NCI-H146 (cell line): Measurements from ENCODE around the gene UBAC2.
A peak's percentile ranks its signal among the peaks of the same experiment; 100 is the strongest.
"Not testable (repeated sequence)": the region's sequence is repeated elsewhere in the genome, so short reads cannot be mapped to it uniquely, and the experiment has no call there.

Experiments
- DNase-seq: peaks from one replicate; lab custom pipeline; 2025; lab: John Stamatoyannopoulos, UW

The UBAC2 gene

DNA sequence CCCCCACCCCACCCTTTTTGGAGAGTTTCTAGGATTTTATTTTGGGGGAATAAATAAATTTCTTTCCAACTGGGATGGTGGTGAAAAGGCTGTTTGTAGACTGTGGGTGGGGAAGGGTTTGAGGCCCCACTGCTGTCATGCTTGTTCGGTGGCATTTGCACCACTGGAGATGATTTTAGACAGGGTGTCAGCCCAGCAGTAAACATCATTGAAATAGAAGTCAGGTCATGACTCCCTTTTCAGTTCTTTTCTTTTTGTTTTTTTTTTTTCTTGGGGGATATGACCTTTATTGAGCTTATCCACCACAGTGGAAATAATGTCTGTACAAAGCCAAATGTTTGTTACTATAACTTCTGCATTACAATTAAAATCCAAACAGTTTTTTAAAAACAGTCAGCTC is 14.1 kb downstream of the UBAC2 start:
- DNase-seq = no peak

DNA sequence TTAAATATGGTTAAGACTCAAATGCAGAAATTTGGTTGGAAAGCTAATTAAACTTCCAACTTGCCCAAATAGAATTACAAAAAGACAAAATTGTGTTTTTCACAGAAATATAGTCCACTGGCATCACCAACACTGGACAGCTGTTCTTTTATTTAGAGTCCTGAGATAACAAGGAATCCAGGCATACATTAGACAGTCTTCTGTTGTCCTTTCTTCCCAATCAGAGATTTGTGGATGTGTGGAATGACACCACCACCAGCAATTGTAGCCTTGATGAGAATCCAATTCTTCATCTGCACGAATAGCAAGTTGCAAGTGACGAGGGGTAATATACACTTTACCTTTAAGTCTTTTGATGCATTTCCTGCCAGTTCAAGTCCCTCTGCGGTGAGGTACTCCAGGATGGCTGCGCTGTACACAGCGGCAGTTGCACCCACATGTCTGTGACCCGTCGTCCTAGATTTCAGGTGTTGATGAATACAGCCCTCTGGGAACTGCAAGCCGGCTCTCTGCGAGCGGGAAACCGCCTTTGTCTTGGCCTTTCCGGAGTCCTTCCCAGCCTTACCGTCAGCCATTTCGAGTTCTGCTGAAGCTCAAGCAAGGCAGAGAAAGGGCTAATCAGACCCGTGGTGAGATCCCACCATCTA is 14.7 kb downstream of the UBAC2 start:
- DNase-seq = no peak

DNA sequence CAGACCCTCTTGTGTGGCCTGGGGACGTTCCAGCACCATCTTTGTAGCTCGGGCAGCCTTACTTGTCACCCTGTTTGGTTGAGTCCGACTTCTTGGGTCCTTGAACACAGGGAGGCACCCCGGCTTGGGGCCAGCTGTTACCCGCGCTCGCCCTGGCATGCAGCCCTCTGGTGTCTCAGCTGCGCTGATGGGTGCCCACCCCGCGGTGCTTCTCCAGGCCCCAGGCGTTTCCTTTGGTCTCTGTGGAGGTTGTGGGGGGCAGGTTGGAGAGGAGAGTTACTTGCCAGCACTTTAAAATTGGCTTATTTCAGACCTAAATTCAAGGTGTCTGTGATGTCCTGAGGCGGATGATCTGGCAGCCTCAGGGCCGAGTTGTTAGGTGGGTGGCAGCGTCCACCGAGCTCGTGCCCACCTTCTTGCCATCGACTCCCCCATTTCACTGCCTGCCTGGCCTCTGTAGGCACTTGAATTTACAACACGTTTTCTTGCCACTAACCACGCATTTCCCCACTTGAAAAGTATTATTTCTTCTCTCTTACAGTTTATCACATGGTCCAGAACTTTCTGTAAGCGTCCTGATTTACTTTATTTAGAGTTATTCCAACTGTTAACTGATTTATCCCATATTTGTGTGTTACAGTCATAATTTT is 16.9 kb downstream of the UBAC2 start:
- DNase-seq = no peak

DNA sequence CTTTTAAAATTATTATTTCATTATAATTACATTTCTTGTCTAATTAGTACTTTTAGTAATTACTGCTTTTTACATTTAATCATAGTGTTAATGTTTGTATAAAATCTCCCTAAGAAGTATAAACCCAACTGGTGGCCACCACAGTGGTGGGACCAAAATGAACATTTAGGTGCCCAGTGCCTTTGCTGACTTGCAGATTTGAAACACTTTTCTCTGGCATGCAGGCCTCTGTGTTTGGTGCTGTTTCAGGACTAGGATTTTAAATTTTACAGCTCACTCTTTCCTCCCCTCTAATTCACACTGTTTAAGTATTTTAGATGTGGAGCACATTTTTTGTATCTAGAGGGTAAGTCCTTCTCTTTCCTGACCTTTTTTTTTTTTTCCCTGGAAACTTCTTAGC is 17.5 kb downstream of the UBAC2 start:
- DNase-seq = no peak

DNA sequence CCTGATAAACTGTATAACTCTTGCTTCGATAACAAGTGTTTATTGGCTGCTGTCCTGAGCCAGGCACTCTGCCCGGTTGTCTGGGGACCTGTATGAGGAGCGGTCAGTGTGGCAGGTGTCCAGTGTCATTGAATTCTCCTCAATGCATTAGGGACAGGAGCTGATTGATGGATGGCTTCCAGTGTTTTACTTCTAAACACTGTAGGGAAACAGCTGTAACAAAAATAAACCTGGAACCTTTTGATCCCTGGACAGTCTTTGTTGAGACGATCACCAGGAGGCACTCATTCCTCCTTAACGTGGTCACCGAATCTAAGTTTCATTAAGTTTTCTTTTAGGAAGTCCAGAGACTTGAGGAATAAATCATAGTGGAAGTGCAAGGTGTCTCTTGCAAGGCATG is 17.9 kb downstream of the UBAC2 start:
- peak; percentile 31 for DNase-seq

DNA sequence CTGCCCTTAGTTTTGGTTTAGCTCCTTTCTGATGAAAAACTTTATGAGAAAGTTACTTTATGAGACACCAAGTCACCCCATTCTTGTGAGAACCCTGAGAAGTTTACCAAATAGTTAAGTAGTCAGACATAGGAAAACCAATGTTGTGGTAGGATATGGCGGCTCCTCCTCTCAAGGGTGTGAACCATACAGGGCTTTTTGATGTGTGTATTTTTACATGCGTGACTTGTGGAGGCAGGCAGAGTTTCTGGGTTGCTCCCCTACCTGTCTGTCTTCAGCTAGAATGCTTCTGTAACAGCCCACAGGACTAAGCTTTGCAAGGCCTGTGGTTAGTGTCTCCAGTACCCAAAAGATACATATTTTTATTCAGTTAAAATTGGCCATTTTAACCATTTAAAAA is 18.3 kb downstream of the UBAC2 start:
- no peak for DNase-seq

DNA sequence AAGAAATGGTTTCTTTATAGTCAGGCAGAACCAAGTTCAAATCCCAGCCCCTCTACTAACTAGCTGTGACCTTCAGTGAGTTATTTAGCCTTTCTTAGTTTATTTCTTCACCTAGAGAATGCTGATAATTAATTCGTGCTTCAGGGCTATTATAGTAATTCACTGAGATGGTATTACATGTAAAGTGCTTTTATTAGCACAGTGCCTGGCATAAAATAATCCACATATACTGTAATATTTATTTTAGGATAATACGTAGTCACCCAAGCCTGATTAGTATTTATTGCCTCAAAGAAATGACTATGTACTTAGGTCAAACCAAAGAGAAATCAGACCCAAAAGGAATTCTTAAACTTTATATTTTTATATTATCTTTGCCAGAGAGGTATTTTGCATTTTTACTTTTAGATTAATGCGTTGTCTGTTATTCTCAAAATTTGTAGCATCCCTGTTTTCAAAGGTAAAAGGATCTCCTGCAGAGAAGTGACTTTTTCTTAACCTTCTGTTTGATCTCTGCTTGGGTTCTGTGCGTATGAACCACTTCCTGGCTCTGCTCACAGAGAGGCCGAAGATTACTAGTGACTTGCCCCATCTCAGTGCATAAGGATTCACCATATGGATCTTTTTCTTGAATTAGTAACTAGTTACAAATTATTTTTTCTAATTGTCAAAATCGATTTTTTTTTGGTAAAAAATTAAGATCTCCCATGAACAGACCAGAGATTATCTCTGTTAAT is 19.7 kb downstream of the UBAC2 start:
- no peak for DNase-seq

DNA sequence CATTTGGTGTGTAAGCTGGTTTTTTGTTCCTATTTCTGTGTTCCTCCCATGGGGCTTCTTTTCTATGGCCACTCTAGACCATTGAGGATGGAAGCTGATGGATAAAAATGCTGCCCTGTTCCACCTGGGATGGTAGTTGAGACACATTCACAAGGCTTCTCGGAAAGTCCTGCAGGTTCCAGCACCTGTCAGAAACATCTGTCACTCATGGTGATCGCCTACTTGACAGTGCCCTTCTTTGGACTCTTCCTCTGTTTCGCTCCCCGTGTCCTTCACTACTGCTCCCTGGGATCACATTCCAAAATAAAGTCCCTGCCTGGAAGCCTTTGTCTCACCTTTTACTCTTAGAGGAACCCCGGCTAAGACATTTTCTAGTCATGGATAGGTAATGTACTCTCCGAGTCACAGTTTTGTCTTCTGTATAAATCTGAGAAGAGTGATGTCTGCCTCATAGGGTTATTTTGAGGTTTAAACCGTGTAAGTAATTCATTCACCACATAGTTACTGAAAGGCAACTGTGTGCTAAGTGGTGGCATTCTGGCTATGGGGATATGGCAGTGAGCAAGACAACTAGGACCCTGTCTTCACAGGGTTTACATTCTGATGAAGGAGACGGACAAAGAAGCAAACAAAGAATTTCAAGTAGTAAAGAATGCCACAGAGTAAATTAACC is 21.0 kb downstream of the UBAC2 start:
- no peak for DNase-seq

DNA sequence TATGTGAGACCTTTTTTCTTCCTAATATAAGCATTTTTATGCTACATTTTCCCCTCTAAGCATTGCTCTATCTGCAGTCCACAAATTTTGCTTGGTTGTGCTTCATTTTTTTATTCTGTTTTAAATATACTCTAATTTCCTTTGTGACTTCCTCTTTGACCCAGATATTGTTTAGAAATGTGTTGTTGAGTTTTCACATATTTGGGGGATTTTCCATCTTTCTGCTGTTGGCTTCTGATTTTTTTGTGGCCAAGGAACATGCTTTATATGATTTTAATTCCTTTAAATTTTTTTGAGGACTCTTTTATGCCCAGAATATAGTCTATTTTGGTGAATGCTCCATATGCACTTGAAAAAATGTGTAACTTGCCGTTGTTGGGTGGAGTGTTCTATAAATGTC is 22.9 kb downstream of the UBAC2 start:
- no peak for DNase-seq

DNA sequence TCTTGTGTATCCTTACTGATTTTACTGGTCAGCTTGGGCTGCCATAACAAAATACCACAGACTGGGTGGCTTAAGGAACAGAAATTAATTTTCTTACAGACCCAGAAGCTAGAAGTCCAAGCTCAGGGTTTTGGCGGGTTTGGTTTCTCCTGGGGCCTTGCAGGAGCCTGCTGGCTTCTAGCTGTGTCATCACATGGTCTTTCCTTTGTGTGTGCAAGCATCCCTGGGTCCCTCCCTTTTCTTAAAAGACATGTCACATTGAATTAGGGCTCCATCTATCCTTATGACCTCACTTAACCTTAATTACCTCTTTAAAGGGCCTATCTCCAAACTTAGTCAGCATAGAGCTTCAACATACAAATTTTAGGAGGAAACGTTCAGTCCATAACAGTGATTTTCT is 23.4 kb downstream of the UBAC2 start:
- DNase-seq = no peak

DNA sequence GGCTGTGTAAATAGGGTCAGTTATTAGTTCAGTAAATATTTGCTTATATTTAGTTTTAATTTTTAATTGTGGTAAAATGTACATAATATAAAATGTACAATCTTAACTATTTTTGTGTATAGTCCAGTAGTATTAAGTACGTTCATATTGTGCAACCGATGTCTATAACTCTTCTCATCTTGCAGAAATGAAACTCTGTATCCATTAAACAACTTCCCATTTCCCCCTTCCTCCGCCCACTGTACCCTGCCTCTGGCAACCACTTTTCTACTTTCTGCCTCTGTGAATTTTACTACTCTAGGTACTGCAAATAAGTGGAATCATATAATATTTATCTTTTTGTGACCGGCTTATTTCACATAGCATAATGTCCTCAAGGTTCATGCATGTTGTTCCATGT is 24.4 kb downstream of the UBAC2 start:
- DNase-seq = no peak

DNA sequence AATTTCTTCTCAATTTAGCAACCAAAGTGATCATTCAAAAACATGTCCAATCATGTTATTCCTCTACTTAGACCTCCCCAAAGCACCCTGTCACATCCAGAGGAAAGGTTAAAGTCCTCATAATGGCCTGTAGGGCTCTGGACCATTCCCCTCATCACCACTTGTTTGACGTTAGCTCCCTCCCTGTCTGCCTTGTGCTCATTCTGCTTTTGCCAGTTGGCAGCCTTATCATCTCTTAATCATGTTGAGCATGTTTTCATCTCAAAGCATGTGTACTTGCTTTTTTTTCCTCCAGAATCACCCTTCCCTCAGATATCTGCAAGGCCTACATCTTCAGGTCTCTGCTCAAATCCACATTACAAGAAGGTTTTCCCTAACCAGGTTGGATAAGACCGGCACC is 25.9 kb downstream of the UBAC2 start:
- DNase-seq = no peak

DNA sequence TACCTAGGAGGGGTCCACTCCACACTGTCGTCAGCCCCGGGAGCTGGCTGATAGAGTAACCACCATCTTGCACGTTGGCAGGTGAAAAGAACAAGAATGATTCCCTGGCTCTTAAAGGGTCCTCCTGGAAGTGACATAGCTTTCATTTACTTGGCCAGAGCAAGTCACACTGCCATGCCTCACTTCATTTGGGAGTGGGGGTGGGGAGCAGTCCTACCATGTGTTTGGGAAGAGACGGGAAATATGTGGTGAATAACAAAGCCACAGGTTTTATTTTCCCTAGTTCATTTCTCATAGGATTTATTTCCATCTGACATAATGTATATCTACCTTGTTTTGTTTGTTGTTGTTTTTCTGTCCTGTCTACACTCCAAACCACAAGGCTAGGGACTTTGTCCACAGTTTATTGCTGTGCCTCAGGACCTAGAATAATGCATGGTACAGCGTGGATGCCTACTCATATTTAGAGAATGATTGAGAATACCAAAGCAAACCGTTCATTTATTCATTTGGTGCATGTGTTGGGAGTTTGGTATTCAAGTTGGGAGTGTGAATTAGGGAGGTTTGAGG is 26.8 kb downstream of the UBAC2 start:
- no peak for DNase-seq

DNA sequence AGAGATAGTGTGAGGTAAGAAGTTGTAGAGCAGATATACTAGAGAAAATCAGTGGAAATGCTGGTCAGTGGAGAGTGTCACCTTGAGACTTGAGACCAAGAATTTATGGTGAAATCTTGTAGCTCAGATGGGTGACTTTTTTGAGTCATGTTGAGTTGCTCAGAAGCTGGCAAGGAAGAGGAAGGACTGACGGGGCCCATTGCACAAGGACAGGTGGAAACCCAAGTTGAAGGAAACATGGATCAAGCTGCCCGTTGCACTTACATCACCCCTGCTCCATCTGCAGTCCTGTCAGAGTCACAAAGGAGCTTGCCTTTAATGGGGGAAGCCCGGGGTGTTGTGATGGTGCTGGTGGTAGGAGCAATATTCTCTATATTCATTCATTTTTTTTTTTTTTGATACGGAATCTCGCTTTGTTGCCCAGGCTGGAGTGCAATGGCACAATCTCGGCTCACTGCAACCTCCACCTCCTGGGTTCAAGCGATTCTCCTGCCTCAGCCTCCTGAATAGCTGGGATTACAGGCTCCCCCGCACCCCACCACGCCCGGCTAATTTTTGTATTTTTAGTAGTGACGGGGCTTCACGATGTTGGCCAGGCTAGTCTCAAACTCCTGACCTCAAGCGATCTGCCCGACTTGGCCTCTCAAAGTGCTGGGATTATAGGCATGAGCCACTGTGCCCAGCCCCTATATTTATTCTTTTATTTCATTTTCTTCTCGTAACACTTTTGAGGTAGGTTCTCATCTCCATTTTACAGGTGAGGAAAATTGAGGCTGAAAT is 27.4 kb downstream of the UBAC2 start:
- no peak for DNase-seq

DNA sequence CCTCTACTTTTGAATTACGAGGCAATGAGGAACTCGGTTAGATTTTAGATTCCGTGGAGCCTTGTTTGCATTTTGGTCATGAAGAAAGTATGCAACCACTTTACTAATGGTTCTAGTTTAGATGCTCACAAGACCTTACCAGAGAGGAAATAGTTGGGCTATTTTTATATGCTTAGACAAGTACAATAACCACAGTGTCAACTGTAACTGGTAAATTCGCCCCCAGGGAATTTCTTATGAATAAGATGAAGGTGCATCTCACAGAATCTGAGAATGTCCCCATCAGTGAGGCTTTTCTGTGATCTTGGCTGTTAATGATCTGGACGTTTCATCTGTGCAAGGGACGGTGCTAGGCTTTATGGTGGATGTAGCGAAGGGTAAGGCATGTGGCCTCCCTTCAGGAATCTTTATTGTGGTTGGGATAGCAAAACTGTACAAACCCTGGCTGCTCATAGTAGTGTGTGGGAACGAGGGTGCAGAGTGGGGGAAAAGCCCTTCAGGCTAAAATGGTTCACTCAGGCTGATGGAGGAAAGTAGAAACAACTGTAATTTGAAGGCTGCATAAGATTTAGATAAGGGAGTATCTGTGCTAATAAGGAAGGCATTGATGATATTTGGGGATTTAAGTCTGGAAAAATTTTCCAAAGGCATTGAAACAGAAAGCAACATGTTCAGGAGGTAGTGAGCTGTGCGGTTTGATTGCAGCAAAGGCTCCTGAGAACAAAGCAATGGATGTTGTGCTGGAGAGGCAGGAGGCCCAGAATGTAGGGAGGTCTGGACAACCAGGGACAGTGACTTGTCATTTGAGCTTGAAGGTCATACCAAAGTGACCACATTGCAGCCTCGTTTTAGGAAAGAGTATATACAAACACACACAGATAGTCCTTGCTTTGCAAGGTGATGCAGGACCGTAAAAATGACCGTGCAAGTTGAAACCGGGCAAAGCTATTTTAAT is 28.4 kb downstream of the UBAC2 start:
- no peak for DNase-seq

DNA sequence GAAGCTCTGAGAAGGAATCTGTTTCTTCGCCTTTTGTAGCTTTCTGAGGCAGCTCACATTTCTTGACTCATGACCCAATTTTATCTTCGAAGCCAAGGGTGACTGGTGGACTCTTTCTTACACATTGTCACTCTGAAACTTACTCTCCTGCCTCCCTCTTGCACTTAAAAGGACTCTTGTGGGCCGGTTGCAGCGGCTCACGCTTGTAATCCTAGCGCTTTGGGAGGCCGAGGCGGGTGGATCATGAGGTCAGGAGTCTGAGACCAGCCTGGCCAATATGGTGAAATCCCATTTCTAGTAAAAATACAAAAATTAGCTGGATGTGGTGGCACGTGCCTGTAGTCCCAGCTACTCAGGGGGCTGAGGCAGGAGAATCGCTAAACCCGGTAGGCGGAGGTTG is 29.9 kb downstream of the UBAC2 start:
- not testable (repeated sequence) for DNase-seq

DNA sequence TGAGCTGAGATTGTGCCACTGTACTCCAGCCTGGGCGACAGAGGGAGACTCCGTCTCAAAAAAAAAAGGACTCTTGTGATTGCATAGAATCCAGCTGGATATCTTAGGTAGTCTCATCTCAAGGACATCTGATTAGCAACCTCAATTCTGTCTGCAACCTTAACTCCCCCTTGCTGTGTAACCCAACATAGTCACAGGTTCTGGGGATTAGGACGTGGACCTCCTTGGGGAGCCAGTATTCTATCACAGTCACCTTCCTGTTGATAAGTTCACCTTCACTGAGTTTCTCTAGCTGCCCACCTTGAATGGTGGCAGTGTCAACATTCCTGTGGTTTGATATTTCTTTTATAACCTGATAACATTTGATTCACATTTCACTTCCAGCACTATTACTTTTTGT is 30.3 kb downstream of the UBAC2 start:
- DNase-seq = no peak

DNA sequence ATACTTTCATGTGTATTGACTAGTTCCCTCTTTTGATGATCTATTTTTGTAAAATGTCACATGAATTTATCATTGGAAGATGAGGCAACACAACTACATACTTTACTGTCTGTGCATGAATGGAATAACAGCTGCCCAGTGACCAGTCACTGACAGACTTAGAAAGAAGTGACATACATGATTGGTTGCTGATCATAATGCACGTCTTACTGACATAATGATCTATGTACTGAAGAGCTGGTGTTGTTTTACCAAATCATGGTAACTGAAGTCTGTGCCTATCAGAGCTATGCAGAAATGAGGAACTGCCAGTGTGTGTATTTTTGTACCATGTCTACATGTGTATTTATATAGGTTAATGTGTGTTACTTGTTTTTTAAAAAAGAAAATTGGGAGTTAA is 31.1 kb downstream of the UBAC2 start:
- DNase-seq = no peak

DNA sequence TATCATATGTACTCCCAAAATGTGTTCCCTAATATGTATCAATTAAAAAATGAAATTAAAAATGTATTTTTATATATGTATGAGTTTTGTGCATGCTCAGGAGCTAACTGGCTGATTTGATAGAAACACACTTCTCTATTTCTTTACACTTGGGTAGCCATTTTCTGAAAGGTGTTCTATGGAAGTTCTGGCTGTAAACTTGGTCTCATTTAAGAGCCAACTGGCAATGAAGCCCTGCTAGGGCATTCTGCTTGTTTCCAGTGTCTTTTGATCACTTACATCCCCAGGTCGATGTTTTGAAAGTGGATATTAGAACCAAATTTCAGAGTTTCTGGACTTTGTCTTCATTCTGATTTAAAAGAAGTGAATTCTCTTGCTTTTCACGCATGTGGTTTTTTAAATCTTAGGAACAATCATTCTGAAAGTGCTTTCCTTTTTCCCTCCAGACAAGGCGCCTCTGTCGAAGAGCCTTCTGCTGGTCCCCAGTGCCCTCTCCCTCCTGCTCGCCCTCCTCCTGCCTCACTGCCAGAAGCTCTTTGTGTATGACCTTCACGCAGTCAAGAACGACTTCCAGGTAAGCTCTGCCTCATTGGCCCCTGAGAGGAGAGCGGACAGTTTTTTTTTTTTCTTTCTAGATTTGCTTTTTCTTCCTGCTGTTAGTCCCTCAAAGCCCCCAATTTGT is 37.5 kb downstream of the UBAC2 start:
- no peak for DNase-seq

DNA sequence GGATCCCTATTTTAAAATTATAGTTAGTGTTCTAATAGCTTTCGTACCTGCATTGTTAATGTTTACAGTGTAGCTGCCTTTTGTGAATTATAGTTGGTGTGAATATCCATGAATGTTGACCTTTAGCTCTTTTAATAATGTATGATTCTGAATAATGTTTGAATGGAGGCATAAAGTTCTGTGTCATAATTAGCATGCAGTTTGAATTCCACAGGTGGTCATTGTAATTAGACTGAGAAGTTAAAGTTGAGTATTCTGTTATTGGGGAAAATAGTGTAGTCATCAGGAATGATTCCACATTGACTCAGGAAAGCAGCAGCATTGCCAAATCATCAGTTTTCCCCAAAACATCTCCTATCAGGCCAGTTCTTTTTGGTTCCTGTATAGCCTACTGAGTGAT is 45.4 kb downstream of the UBAC2 start:
- DNase-seq = no peak
